ENCODE measurements around the gene ANKRD20A1. TPM values are rescaled to one million over a fixed set of nuclear protein-coding genes. Genes with fewer than 3 reads are reported as not detected.
A peak's percentile ranks its signal among the peaks of the same experiment; 100 is the strongest.
"Not testable (repeated sequence)": the region's sequence is repeated elsewhere in the genome, so short reads cannot be mapped to it uniquely, and the experiment has no call there.

Gene ANKRD20A1
- total RNA-seq (2016; rRNA removed; fragmentation: Illumina TruSeq; extraction: Trizol): not detected in 2 replicates
- not detected in 2 replicates for total RNA-seq (2016; cell fraction: cytosol; rRNA removed; fragmentation: Illumina TruSeq; extraction: Trizol; ENCODE audit: low read depth)
- total RNA-seq (2016; cell fraction: insoluble cytoplasmic fraction; rRNA removed; fragmentation: Illumina TruSeq; extraction: Trizol): not detected in 2 replicates
- not detected in 2 replicates for total RNA-seq (2016; cell fraction: membrane; rRNA removed; fragmentation: Illumina TruSeq; extraction: Trizol)
- not detected in 2 replicates for total RNA-seq (2016; cell fraction: nucleus; rRNA removed; fragmentation: Illumina TruSeq; extraction: Trizol)
- not detected in 2 replicates for polyA plus RNA-seq (2011; rRNA removed)
- not detected in 2 replicates for polyA plus RNA-seq (2011; cell fraction: cytosol; rRNA removed)
- polyA plus RNA-seq (2011; cell fraction: nucleus; rRNA removed): not detected in 2 replicates
- polyA plus RNA-seq (2012): not detected in 2 replicates
- polyA plus RNA-seq (2016; cell fraction: cytosol; fragmentation: Illumina TruSeq; extraction: Trizol; ENCODE audit: low read depth): not detected in 2 replicates
- 0.07 TPM in 1 of 2 replicates, not detected in the other for polyA plus RNA-seq (2016; cell fraction: insoluble cytoplasmic fraction; fragmentation: Illumina TruSeq; extraction: Trizol; ENCODE audit: low read depth)
- polyA plus RNA-seq (2016; cell fraction: membrane; fragmentation: Illumina TruSeq; extraction: Trizol; ENCODE audit: low read depth): not detected in 2 replicates
- not detected in 2 replicates for polyA plus RNA-seq (2016; cell fraction: nucleus; fragmentation: Illumina TruSeq; extraction: Trizol; ENCODE audit: insufficient read depth, low read depth)
- polyA minus RNA-seq (2011; rRNA and poly(A)+ RNA removed; ENCODE audit: low replicate concordance): not detected in 2 replicates
- not detected in 2 replicates for polyA minus RNA-seq (2011; cell fraction: cytosol; rRNA and poly(A)+ RNA removed)
- not detected in 2 replicates for polyA minus RNA-seq (2011; cell fraction: nucleus; rRNA and poly(A)+ RNA removed)
- Bru-seq, nascent RNA: percentile 3 among the genes with signal in this experiment
- percentile 2 among the genes with signal in this experiment for BruChase-seq, experiment 1, labeled RNA remaining after a 6-hour chase
- percentile 6 among the genes with signal in this experiment for BruChase-seq, experiment 2, labeled RNA remaining after a 2-hour chase
- long read RNA-seq, experiment 1: 0 reads
- long read RNA-seq, experiment 2: 0 reads

GRCh38 chr9:67858871-67859270, at the start of gene ANKRD20A1:
Gene ANKRD20A1, plus strand, starts transcription at chr9:67858931. Its CDS starts 496 bp downstream, at chr9:67859427.
- H3K79me2 ChIP-seq (ENCODE audit: insufficient read depth, low read length); H3K4me2 ChIP-seq (ENCODE audit: low read depth, low read length); POLR2A ChIA-PET; BruUV-seq (replicated peaks); in situ Hi-C loops (cut with HindIII; ENCODE audit: extremely low pct_ligation_motif_present, low pct_unique_long_range_greater_than_20kb); H3K27me3 ChIP-seq (ENCODE audit: control insufficient read depth in 1 of 2, insufficient read depth in 2 of 2, low read length in 2 of 2); FAIRE-seq; CTCF ChIA-PET (ENCODE audit: low intra/inter-chr PET ratio, low total read pairs); H3K4me3 ChIP-seq (replicated peaks in 1 of 3; ENCODE audit: insufficient read depth in 1 of 3, low read depth in 2 of 3, low read length in 3 of 3); H4K20me1 ChIP-seq (ENCODE audit: insufficient read depth, low read length); H3K4me1 ChIP-seq (ENCODE audit: insufficient read depth, low read length); H3K9me3 ChIP-seq (ENCODE audit: low read length); H3K9ac ChIP-seq (ENCODE audit: insufficient read depth, low read depth, low read length); H3K36me3 ChIP-seq (replicated peaks in 1 of 2; ENCODE audit: control insufficient read depth in 1 of 2, insufficient read depth in 2 of 2, low read length in 2 of 2); H2AFZ ChIP-seq (ENCODE audit: low read length); intact Hi-C loops (cut with micrococcal nuclease; ENCODE audit: unreplicated experiment); H3K27ac ChIP-seq (ENCODE audit: extremely low read length, insufficient read depth, low read length): not testable (repeated sequence)
- WGBS (ENCODE audit: low lambda C conversion rate): no CpG with 5 or more reads among the region's 41 CpGs
- TF ChIP-seq GABPB1 (CRISPR knock-in tag; IDR thresholded peaks at IDR 0.05) (peak; percentile 51; the same call in 1 of the 2 replicates), ZBTB14 (CRISPR knock-in tag; IDR thresholded peaks at IDR 0.05) (peak; percentile 46; the same call in 1 of the 2 replicates), HMGXB4 (CRISPR knock-in tag; IDR thresholded peaks at IDR 0.05; ENCODE audit: borderline replicate concordance in 1 of 2, low read depth in 1 of 2) (0 out of 4 replicates have a peak, but pooled peaks of 1 of the 2 experiments have one; percentile 27)
- peak; percentile 75 for ATAC-seq
- peak; percentile 1 for DNase-seq (ENCODE audit: low spot score)

- BruUV-seq (replicated peaks); H3K9me3 ChIP-seq (ENCODE audit: low read length); H3K9ac ChIP-seq (ENCODE audit: insufficient read depth, low read depth, low read length); H2AFZ ChIP-seq (ENCODE audit: low read length); H3K79me2 ChIP-seq (ENCODE audit: insufficient read depth, low read length); in situ Hi-C loops (cut with HindIII; ENCODE audit: extremely low pct_ligation_motif_present, low pct_unique_long_range_greater_than_20kb); DNase-seq (ENCODE audit: low spot score); H3K4me2 ChIP-seq (ENCODE audit: low read depth, low read length); FAIRE-seq; H3K27me3 ChIP-seq (ENCODE audit: control insufficient read depth in 1 of 2, insufficient read depth in 2 of 2, low read length in 2 of 2); H3K4me1 ChIP-seq (ENCODE audit: insufficient read depth, low read length); ATAC-seq; CTCF ChIA-PET (ENCODE audit: low intra/inter-chr PET ratio, low total read pairs); H3K4me3 ChIP-seq (replicated peaks in 1 of 3; ENCODE audit: insufficient read depth in 1 of 3, low read depth in 2 of 3, low read length in 3 of 3); H3K36me3 ChIP-seq (replicated peaks in 1 of 2; ENCODE audit: control insufficient read depth in 1 of 2, insufficient read depth in 2 of 2, low read length in 2 of 2); H4K20me1 ChIP-seq (ENCODE audit: insufficient read depth, low read length); POLR2A ChIA-PET; intact Hi-C loops (cut with micrococcal nuclease; ENCODE audit: unreplicated experiment); H3K27ac ChIP-seq (ENCODE audit: extremely low read length, insufficient read depth, low read length): not testable (repeated sequence)
- 50% methylated on average over 1 of the region's 11 CpGs for WGBS (ENCODE audit: low lambda C conversion rate)
Measured at GRCh38 chr9:67832088-67832487, 26.6 kb upstream of the ANKRD20A1 start.
